KMS-11 (cell line): Measurements from ENCODE around the gene ADGRL1.
"Not testable (repeated sequence)": the region's sequence is repeated elsewhere in the genome, so short reads cannot be mapped to it uniquely, and the experiment has no call there.

ENCODE experiments used
- H2AFZ ChIP-seq: fragments of 200-600 bp; sonication (generic); 2 replicates; pipeline ENCODE4 v1.6.1; 2016; ENCODE audit warnings: antibody characterized with exemption, mixed run types, low read depth
- H3K27ac ChIP-seq: fragments of 200-600 bp; sonication (generic); 2 replicates; pipeline ENCODE4 v1.6.1; 2016; ENCODE audit warnings: mild to moderate bottlenecking, mixed run types
- H3K27me3 ChIP-seq: fragments of 200-600 bp; sonication (generic); 2 replicates; pipeline ENCODE4 v1.6.1; 2017; ENCODE audit warnings: mild to moderate bottlenecking, low read depth, mixed run types, moderate library complexity; ENCODE audit not compliant: insufficient read depth
- H3K36me3 ChIP-seq: fragments of 200-600 bp; sonication (generic); 2 replicates; pipeline ENCODE4 v1.6.1; 2017; ENCODE audit warnings: mild to moderate bottlenecking, mixed run types; ENCODE audit not compliant: insufficient read depth
- H3K4me1 ChIP-seq: fragments of 200-600 bp; sonication (generic); 2 replicates; pipeline ENCODE4 v1.6.1; 2016; ENCODE audit warnings: mild to moderate bottlenecking, low read depth, mixed run types; ENCODE audit not compliant: poor library complexity, severe bottlenecking
- H3K4me2 ChIP-seq: fragments of 200-600 bp; sonication (generic); 2 replicates; pipeline ENCODE4 v1.7.0; 2016; ENCODE audit warnings: mild to moderate bottlenecking, mixed run types
- H3K4me3 ChIP-seq: fragments of 200-600 bp; sonication (generic); IDR thresholded peaks from 2 replicates; pipeline ENCODE4 v1.6.1; 2017; ENCODE audit warnings: low read depth, low read length, mixed read lengths; ENCODE audit not compliant: insufficient read depth
- H3K79me2 ChIP-seq: fragments of 200-600 bp; sonication (generic); 2 replicates; pipeline ENCODE4 v1.6.1; 2016; ENCODE audit warnings: low read depth, mixed run types; ENCODE audit not compliant: insufficient read depth
- H3K9ac ChIP-seq: fragments of 200-600 bp; sonication (generic); 2 replicates; pipeline ENCODE4 v1.6.1; 2016; ENCODE audit warnings: mild to moderate bottlenecking, mixed run types
- H4K20me1 ChIP-seq: fragments of 200-600 bp; sonication (generic); 2 replicates; pipeline ENCODE4 v1.6.1; 2016; ENCODE audit warnings: mild to moderate bottlenecking, mixed run types; ENCODE audit not compliant: insufficient read depth
- TF ChIP-seq, protein P1 (sequence below): fragments of 200-600 bp; sonication (generic); conservative IDR thresholded peaks from 2 replicates; pipeline ENCODE4 v1.6.1; 2017; ENCODE audit warnings: low read depth, mild to moderate bottlenecking, antibody characterized with exemption, low read length, moderate library complexity, mixed read lengths

ADGRL1 gene

DNA sequence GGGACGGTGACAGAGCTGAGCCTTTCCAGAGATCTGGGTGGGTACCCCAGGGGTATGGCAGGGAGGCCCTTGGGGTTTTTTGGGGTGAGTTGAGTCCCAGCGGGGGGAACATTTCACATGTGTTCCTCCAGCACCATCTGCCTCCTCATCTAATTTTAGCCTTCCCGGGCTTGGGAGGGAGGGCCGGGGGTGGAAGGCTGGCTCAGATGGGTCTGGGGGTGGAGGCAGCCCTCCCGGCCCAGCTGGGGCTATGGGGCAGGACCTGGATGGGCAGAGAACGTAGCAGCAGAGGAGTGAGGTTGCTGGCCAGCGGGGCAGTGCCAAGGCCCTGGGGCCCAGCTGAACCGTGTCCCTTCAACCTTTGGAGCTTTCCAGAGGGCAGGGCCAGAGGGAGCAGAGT lies 23.5 kb downstream of the ADGRL1 start:
- H3K27ac ChIP-seq = no peak overlapping the region

DNA sequence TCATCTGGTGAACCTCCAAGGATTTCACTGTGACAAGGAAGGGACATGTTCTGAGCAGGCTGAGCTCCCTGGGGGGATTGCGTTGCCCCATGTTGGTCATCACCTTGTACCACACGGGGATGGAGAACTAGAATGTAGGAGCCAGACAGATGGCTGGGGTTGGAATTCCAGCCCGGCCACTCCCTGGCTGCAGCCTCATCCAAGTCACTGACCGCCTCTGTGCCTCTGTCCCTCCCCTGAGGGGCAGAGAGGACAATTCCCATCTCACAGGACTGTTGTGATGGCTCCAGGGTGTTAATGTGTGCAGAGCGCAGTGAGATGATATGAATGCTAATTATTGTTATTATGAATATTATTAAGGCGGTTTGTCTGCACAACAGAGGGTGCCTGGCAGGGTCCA lies 24.1 kb downstream of the ADGRL1 start:
- no peak overlapping the region for H3K4me3 ChIP-seq
- TF ChIP-seq, protein P1, sequence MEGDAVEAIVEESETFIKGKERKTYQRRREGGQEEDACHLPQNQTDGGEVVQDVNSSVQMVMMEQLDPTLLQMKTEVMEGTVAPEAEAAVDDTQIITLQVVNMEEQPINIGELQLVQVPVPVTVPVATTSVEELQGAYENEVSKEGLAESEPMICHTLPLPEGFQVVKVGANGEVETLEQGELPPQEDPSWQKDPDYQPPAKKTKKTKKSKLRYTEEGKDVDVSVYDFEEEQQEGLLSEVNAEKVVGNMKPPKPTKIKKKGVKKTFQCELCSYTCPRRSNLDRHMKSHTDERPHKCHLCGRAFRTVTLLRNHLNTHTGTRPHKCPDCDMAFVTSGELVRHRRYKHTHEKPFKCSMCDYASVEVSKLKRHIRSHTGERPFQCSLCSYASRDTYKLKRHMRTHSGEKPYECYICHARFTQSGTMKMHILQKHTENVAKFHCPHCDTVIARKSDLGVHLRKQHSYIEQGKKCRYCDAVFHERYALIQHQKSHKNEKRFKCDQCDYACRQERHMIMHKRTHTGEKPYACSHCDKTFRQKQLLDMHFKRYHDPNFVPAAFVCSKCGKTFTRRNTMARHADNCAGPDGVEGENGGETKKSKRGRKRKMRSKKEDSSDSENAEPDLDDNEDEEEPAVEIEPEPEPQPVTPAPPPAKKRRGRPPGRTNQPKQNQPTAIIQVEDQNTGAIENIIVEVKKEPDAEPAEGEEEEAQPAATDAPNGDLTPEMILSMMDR = no peak
- H3K27ac ChIP-seq = no peak overlapping the region
- H3K4me2 ChIP-seq = no peak overlapping the region
- H3K9ac ChIP-seq = no peak overlapping the region
- H3K36me3 ChIP-seq = no peaks in the 10 kb centered on the region
- H4K20me1 ChIP-seq = no peaks in the 10 kb centered on the region
- peaks cover 37% of the 10 kb centered on the region; the same call in 1 of the 2 replicates for H3K27me3 ChIP-seq
- H3K4me1 ChIP-seq = no peaks in the 10 kb centered on the region
- H2AFZ ChIP-seq = no peak overlapping the region
- no peaks in the 10 kb centered on the region for H3K79me2 ChIP-seq

More for the DNA sequence above, 23.5 kb downstream of the ADGRL1 start:
- Histone ChIP-seq H3K9ac (no peak overlapping the region), H3K4me3 (no peak overlapping the region), H3K4me1 (no peaks in the 10 kb centered on the region), H3K27me3 (peaks cover 42% of the 10 kb centered on the region; the same call in 1 of the 2 replicates), H3K79me2 (no peaks in the 10 kb centered on the region), H2AFZ (no peak overlapping the region), H3K4me2 (no peak overlapping the region), H3K36me3 (no peaks in the 10 kb centered on the region), H4K20me1 (no peaks in the 10 kb centered on the region)
- TF ChIP-seq, protein P1 = no peak

DNA sequence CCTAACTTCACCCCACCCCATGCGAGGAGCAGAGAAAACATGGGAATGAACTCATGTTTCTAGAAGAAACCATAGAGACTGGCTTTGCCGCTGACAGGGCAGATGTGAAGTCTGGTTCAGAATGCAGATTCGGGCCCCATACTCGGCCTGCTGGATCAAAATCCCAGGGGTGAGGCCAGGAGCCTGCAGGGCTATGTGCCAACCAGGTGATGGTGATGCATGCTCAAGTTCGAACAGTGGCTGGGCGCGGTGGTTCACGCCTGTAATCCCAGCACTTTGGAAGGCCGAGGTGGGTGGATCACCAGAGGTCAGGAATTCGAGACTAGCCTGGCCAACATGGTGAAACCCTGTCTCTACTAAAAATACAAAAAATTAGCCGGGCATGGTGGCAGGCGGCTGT lies 24.8 kb downstream of the ADGRL1 start:
- not testable (repeated sequence) for H3K79me2 ChIP-seq, H3K4me2 ChIP-seq, H3K36me3 ChIP-seq, H3K27ac ChIP-seq, H3K9ac ChIP-seq, H3K4me1 ChIP-seq, H2AFZ ChIP-seq, H4K20me1 ChIP-seq, H3K4me3 ChIP-seq
- peaks cover 36% of the 10 kb centered on the region; the same call in 1 of the 2 replicates for H3K27me3 ChIP-seq

DNA sequence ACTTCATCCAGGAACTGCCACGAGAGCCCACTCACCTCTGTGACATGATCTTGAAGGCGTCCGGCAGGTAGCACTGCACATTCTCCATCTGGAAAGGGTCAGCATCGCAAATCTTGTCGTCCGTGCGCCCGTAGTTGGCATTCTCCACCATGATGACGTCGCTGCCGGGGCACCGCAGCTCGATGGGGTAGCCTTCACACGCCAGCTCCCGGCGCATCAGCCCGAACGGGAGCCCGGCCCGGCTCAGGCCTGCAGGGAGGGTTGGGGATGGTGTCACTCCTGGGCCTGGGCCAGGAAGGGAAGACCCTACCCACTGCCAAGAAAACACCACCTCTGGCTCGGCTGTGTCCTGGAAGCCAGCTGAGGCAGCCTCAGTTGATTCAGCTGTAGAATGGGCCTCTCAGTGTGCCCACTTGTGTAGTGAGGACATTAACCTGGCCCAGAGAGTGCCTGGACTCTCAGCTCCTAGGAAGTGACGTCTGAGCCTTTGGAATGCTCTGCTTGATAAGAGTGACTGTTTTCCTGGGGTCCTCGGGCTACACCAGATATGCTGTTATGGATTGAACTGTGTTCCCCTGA lies 28.4 kb downstream of the ADGRL1 start:
- no peaks in the 10 kb centered on the region for H3K79me2 ChIP-seq
- peaks cover 15% of the 10 kb centered on the region; the same call in 1 of the 2 replicates for H3K27me3 ChIP-seq
- no peaks in the 10 kb centered on the region for H4K20me1 ChIP-seq
- H3K4me1 ChIP-seq = no peaks in the 10 kb centered on the region
- H3K4me3 ChIP-seq = no peak overlapping the region
- H3K27ac ChIP-seq = no peak overlapping the region
- H2AFZ ChIP-seq = no peak overlapping the region
- H3K9ac ChIP-seq = no peak overlapping the region
- H3K36me3 ChIP-seq = no peaks in the 10 kb centered on the region
- no peak overlapping the region for H3K4me2 ChIP-seq
- TF ChIP-seq, protein P1 = no peak

DNA sequence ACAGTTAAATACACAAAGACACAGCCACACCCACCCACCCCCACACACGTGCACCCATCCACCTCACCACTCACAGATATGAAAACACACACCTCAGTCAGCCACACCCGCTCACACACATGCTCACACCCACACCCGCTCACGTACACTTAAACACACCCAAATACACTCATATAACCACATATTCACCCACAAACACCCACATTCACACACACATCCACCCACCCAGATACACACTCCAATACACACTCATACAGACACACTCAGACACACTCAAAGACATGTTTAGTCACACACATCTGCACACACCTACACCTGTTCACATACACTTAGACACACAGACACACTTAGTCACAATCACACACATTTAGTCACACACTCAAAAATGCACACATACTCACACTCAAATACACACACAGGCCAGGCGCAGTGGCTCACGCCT lies 30.6 kb downstream of the ADGRL1 start:
- no peak overlapping the region for H3K4me2 ChIP-seq
- no peak overlapping the region for H3K27ac ChIP-seq
- no peaks in the 10 kb centered on the region for H4K20me1 ChIP-seq
- H3K27me3 ChIP-seq = peaks cover 2% of the 10 kb centered on the region; the same call in 1 of the 2 replicates
- H3K36me3 ChIP-seq = no peaks in the 10 kb centered on the region
- TF ChIP-seq, protein P1 = no peak
- H2AFZ ChIP-seq = no peak overlapping the region
- no peaks in the 10 kb centered on the region for H3K79me2 ChIP-seq
- no peaks in the 10 kb centered on the region for H3K4me1 ChIP-seq
- H3K9ac ChIP-seq = no peak overlapping the region
- H3K4me3 ChIP-seq = no peak overlapping the region
